ENCODE data around the gene TRIP12.
A peak's percentile ranks its signal among the peaks of the same experiment; 100 is the strongest.
"Not testable (repeated sequence)": the region's sequence is repeated elsewhere in the genome, so short reads cannot be mapped to it uniquely, and the experiment has no call there.

TRIP12 gene

GRCh38 chr2:229931241-229931640, 9.4 kb upstream of the TRIP12 start:
- TF ChIP-seq CTCF (conservative IDR thresholded peaks at IDR 0.05; ENCODE audit: low read depth, low read length) = no peak
- no peak for DNase-seq (ENCODE audit: low read depth)
- H3K4me3 ChIP-seq (ENCODE audit: low read length) = no peak overlapping the region

- no peak for TF ChIP-seq CTCF (conservative IDR thresholded peaks at IDR 0.05; ENCODE audit: low read depth, low read length)
- no peak for DNase-seq (ENCODE audit: low read depth)
- no peak overlapping the region for H3K4me3 ChIP-seq (ENCODE audit: low read length)
Measured at GRCh38 chr2:229930656-229931055, 8.8 kb upstream of the TRIP12 start.

GRCh38 chr2:229927817-229928321, 6.1 kb upstream of the TRIP12 start:
- no peak overlapping the region for H3K4me3 ChIP-seq (ENCODE audit: low read length)
- TF ChIP-seq CTCF (conservative IDR thresholded peaks at IDR 0.05; ENCODE audit: low read depth, low read length) = no peak
- no peak for DNase-seq (ENCODE audit: low read depth)

- no peak overlapping the region for H3K4me3 ChIP-seq (ENCODE audit: low read length)
- TF ChIP-seq CTCF (conservative IDR thresholded peaks at IDR 0.05; ENCODE audit: low read depth, low read length) = no peak
- DNase-seq (ENCODE audit: low read depth) = no peak
Measured at GRCh38 chr2:229925201-229925600, 3.4 kb upstream of the TRIP12 start.

GRCh38 chr2:229924541-229924940, 2.7 kb upstream of the TRIP12 start:
- DNase-seq (ENCODE audit: low read depth); H3K4me3 ChIP-seq (ENCODE audit: low read length): not testable (repeated sequence)

GRCh38 chr2:229922449-229923386, 909 bp upstream of the TRIP12 start, which contains the start of gene FBXO36:
Gene FBXO36 (plus strand): TSS chr2:229922503. CDS start chr2:229922514, 11 bp downstream.
- no peak for TF ChIP-seq CTCF (conservative IDR thresholded peaks at IDR 0.05; ENCODE audit: low read depth, low read length)
- H3K4me3 ChIP-seq (ENCODE audit: low read length) = peak within 1 kb of the TSS; percentile 93
- no peak for DNase-seq (ENCODE audit: low read depth)

GRCh38 chr2:229921101-229921891, 513 bp downstream of the TRIP12 start:
- no peak for TF ChIP-seq CTCF (conservative IDR thresholded peaks at IDR 0.05; ENCODE audit: low read depth, low read length)
- peak overlapping the region; percentile 93 for H3K4me3 ChIP-seq (ENCODE audit: low read length)
- DNase-seq (ENCODE audit: low read depth) = no peak

Data from retinal pigment epithelial cell (primary cell).